ENCODE results near the gene NOL7. TPM values are rescaled to one million over a fixed set of nuclear protein-coding genes. Genes with fewer than 3 reads are reported as not detected.

Gene NOL7
- total and polyA plus RNA-seq, 4 donors: 25.6 to 43.0 (median 31.0) TPM

- Histone ChIP-seq H3K36me3 (ENCODE audit: control insufficient read depth in 4 of 4, insufficient read depth in 3 of 4, low read depth in 1 of 4, low read length in 3 of 4) (peaks cover 1 to 41% (median 38%) of the 10 kb centered on the region in 4 donors), H3K4me1 (ENCODE audit: control insufficient read depth in 4 of 4, insufficient read depth in 4 of 4, low read length in 3 of 4) (peaks cover 0 to 23% (median 13%) of the 10 kb centered on the region in 4 donors), H3K27ac (ENCODE audit: low read depth in 1 of 2, low read length in 2 of 2) (no peak overlapping the region), H3K4me3 (ENCODE audit: low read depth in 1 of 3, low read length in 3 of 3) (no peak overlapping the region), H3K27me3 (ENCODE audit: control insufficient read depth in 4 of 4, insufficient read depth in 4 of 4, low read length in 3 of 4) (no peaks in the 10 kb centered on the region), H3K9ac (ENCODE audit: low read depth in 1 of 2, low read length in 2 of 2) (no peak overlapping the region), H3K9me3 (ENCODE audit: control insufficient read depth in 4 of 4, low read length in 3 of 4) (no peaks in the 10 kb centered on the region)
- TF ChIP-seq CTCF (IDR thresholded peaks at IDR 0.05; ENCODE audit: low read depth, low read length, missing input control) (no peak), MAX (IDR thresholded peaks at IDR 0.05) (no peak), HNF4A (conservative IDR thresholded peaks at IDR 0.05) (no peak), FOXA2 (IDR thresholded peaks at IDR 0.05) (no peak), FOXA1 (IDR thresholded peaks at IDR 0.05) (no peak), RAD21 (IDR thresholded peaks at IDR 0.05) (no peak), GABPA (IDR thresholded peaks at IDR 0.05 in 1 of 2, conservative IDR thresholded peaks at IDR 0.05 in 1 of 2) (no peak), EGR1 (IDR thresholded peaks at IDR 0.05; ENCODE audit: low read depth in 2 of 2) (no peak), RXRA (IDR thresholded peaks at IDR 0.05) (no peak), REST (IDR thresholded peaks at IDR 0.05) (no peak), ZBTB33 (IDR thresholded peaks at IDR 0.05) (no peak)
- no peak for DNase-seq (ENCODE audit: low spot score)
- 92% methylated on average over 2 of the region's 2 CpGs for WGBS
These were observed 1.9 kb downstream of the NOL7 start for GRCh38 chr6:13617066-13617465.

GRCh38 chr6:13624871-13625288 is 9.7 kb downstream of the NOL7 start:
- H3K4me3 ChIP-seq (ENCODE audit: low read depth in 1 of 3, low read length in 3 of 3): no peak overlapping the region
- 82% methylated on average over 4 of the region's 4 CpGs for WGBS
- H3K27me3 ChIP-seq (ENCODE audit: control insufficient read depth in 4 of 4, insufficient read depth in 4 of 4, low read length in 3 of 4): no peaks in the 10 kb centered on the region
- H3K27ac ChIP-seq (ENCODE audit: low read depth in 1 of 2, low read length in 2 of 2): no peak overlapping the region
- H3K9me3 ChIP-seq (ENCODE audit: control insufficient read depth in 4 of 4, low read length in 3 of 4): no peaks in the 10 kb centered on the region
- H3K36me3 ChIP-seq (ENCODE audit: control insufficient read depth in 4 of 4, insufficient read depth in 3 of 4, low read depth in 1 of 4, low read length in 3 of 4): peaks cover 1 to 67% (median 44%) of the 10 kb centered on the region in 4 donors
- DNase-seq (ENCODE audit: low spot score): no peak
- TF ChIP-seq MAX (IDR thresholded peaks at IDR 0.05) (no peak), YY1 (IDR thresholded peaks at IDR 0.05) (peak; percentile 27), RAD21 (IDR thresholded peaks at IDR 0.05) (peak; percentile 48 to 80), CTCF (IDR thresholded peaks at IDR 0.05; ENCODE audit: low read depth, low read length, missing input control) (peak; percentile 36), RXRA (IDR thresholded peaks at IDR 0.05) (no peak)
- H3K4me1 ChIP-seq (ENCODE audit: control insufficient read depth in 4 of 4, insufficient read depth in 4 of 4, low read length in 3 of 4): no peaks in the 10 kb centered on the region
- H3K9ac ChIP-seq (ENCODE audit: low read depth in 1 of 2, low read length in 2 of 2): no peak overlapping the region

All from liver (tissue), 9 donors.